RWPE1 (cell line): Measurements from ENCODE around the gene UBE2L3.
"Not testable (repeated sequence)": the region's sequence is repeated elsewhere in the genome, so short reads cannot be mapped to it uniquely, and the experiment has no call there.

Experiments
- CTCF ChIA-PET: fragments of 350-600 bp; sonication (Branson Sonifier 250); formaldehyde crosslinking; extraction: SDS; loops from one replicate; lab custom pipeline; 2021; lab: Yijun Ruan, JAX
- POLR2A ChIA-PET: fragments of 400-600 bp; formaldehyde crosslinking; extraction: SDS; loops from one replicate; lab custom pipeline; 2020; ENCODE audit warnings: antibody characterized with exemption; ENCODE audit not compliant: low non-redundant PET; lab: Yijun Ruan, JAX
- DNase-seq: peaks from one replicate; pipeline ENCODE4 v3.0.0; 2012; ENCODE audit warnings: low spot score
- H3K27ac ChIP-seq: fragments of 450-650 bp; 2 replicates; pipeline ENCODE4 v1.5.1; 2017
- CTCF ChIP-seq: fragments of 450-650 bp; conservative IDR thresholded peaks from 2 replicates; pipeline ENCODE4 v1.5.1; 2017; ENCODE audit warnings: low read depth, mild to moderate bottlenecking

The UBE2L3 gene

GRCh38 chr22:21594865-21595452 lies 27.4 kb downstream of the UBE2L3 start:
- peak overlapping the region; percentile 32; the same call in 1 of the 2 replicates for H3K27ac ChIP-seq
- no peak for TF ChIP-seq CTCF
- CTCF ChIA-PET: no interaction called here
- POLR2A ChIA-PET: no interaction called here
- DNase-seq: no peak

- CTCF ChIA-PET, DNase-seq, H3K27ac ChIP-seq, POLR2A ChIA-PET: not testable (repeated sequence)
Measured at GRCh38 chr22:21596356-21597135, 29.0 kb downstream of the UBE2L3 start.

GRCh38 chr22:21598302-21598701 lies 30.8 kb downstream of the UBE2L3 start:
- POLR2A ChIA-PET: no interaction called here
- CTCF ChIA-PET: no interaction called here
- no peak overlapping the region for H3K27ac ChIP-seq
- DNase-seq: no peak
- no peak for TF ChIP-seq CTCF

GRCh38 chr22:21599053-21599893 lies 31.8 kb downstream of the UBE2L3 start:
- TF ChIP-seq CTCF: no peak
- H3K27ac ChIP-seq: no peak overlapping the region
- POLR2A ChIA-PET: no interaction called here
- no peak for DNase-seq
- CTCF ChIA-PET: no interaction called here

- ChIA-PET POLR2A (no interaction called here), CTCF (interaction anchor here (0.7 kb wide), 1 partner anchor 28 kb away, joined by 3 read pairs; no protein-coding TSS in a partner anchor)
- no peak overlapping the region for H3K27ac ChIP-seq
- DNase-seq: no peak
- no peak for TF ChIP-seq CTCF
Measured at GRCh38 chr22:21602579-21602978, 35.1 kb downstream of the UBE2L3 start.

GRCh38 chr22:21603973-21604372 lies 36.5 kb downstream of the UBE2L3 start:
- no peak for TF ChIP-seq CTCF
- no peak for DNase-seq
- ChIA-PET POLR2A (no interaction called here), CTCF (no interaction called here)
- H3K27ac ChIP-seq: no peak overlapping the region
